Activated CD4-positive, alpha-beta T cell treated with anti-CD3 and anti-CD28 coated beads, Interleukin-2, amount 50 U/mL, for 1 hour (primary cell): ENCODE data around the gene MISP.
"Not testable (repeated sequence)": the region's sequence is repeated elsewhere in the genome, so short reads cannot be mapped to it uniquely, and the experiment has no call there.

Experiments used
- DNase-seq: peaks from one replicate; pipeline ENCODE4 v3.0.0-alpha.2; 2020

Gene MISP

GRCh38 chr19:750640-751423 is at the start of gene MISP:
MISP (plus strand) TSS chr19:751112; CDS start chr19:756947, 5,835 bp downstream.
- DNase-seq = no peak

GRCh38 chr19:702847-703246 is 48.1 kb upstream of the MISP start:
- not testable (repeated sequence) for DNase-seq

DNA sequence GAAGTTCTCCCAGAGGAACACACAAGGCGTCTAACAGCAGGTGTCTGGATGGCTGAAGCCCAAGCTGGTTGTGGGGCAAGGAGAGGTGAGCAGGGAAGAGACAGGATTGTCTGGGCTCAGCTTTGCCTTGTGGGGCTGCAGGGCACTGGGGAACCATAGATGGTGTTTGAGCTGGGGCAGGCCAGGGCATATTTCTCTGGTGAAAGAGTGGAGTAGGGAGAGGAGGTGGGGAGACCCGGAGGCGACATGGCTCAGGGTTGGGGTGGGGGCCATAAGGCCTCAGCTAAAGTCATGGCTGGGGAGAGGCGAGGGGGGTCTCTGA is 47.6 kb upstream of the MISP start:
- DNase-seq = no peak

GRCh38 chr19:703651-704446 is 47.1 kb upstream of the MISP start:
- DNase-seq = peak; percentile 68

DNA sequence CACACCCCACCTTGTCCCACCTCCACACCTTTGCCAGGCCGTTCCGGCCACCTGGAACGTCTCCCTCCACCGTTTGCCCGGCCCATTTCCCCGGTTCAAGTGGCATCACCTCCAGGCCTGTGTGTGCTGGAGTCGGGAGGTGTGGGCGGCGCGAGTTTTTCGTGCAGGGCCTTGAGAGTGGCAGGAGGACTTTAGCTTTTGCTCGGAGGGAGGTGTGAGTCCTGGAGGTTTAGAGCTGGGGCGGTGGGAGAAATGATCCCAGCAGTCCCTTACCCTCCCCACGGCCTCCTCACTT is 46.5 kb upstream of the MISP start:
- no peak for DNase-seq

DNA sequence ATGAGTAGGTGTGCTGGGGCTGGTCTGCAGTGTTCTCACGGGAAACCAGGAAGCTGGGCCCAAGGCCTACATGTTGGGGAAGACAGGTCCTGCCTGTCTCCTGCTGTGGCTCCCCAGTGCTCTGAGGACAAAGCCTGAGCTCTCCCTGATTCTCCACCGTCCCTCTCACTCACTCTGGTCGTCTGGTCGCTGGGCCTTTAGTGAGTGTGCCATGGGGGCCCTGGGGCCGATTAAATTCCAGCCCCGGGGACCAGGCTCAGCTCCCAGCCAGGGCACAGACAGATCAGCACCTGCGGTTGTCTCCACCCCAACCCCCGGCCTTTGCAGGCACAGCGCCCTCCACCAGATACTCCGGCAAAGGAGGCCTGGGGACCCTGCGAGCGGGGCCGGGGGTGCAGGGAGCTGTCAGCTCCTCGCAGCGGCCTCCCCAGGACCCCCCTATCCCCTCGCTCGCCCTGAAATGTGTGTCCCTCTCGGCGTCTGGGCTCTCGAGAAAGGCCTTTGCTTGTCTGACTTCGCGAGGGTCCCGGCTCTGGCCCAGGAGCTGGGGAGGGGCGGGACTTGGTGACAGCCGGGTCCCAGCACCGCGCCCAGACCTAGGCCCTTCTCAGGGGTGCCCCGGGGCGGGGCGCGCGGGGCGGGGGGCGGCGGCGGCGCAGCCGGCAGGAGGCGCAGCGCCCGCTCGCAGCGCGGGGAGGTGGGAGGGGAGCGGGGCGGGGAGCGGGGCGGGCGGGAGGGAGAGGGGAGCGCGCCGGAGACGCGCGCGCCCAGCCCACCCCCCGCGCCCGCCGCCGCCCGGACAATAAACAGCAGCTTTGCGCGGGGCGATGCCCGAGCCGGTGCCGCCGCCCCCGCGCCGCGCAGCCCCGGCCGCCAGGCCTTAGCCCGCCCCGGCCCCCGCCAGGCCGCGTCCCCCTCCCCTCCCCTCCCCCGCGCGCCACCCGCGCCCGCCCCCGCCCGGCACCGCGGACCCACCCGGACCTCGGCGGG is 42.5 kb upstream of the MISP start, which contains the start of gene PALM:
PALM (plus strand) TSS at position 782 of the 990 bp plus-strand sequence. CDS start 212 bp downstream, outside the sequence.
- DNase-seq = no peak

- DNase-seq = no peak
Observed at GRCh38 chr19:709196-709964, 41.5 kb upstream of the MISP start.

GRCh38 chr19:709965-710571 is 40.8 kb upstream of the MISP start:
- DNase-seq = no peak

- DNase-seq = no peak
Observed at GRCh38 chr19:710767-711166, 40.1 kb upstream of the MISP start.

DNA sequence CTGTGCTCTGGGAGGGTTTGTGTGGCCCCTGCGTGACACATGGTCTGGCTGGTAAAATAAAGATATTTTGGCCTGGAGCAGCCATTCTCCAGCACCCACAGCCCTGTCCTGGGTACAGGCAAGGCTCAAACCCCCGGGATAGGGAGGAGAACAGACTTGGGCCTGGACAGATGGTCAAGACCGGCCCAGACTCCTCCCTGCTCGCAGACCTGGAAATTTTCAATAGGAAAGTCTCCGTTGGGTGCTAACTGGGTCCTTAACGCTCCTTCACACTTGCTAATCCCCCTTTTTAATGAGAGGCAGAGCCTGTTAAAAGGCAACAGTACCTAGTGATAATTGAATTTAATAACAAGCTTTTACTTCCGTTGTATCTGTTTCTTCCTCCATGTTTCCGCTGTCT is 39.7 kb upstream of the MISP start:
- no peak for DNase-seq

- no peak for DNase-seq
Observed at GRCh38 chr19:715347-715746, 35.6 kb upstream of the MISP start.

DNA sequence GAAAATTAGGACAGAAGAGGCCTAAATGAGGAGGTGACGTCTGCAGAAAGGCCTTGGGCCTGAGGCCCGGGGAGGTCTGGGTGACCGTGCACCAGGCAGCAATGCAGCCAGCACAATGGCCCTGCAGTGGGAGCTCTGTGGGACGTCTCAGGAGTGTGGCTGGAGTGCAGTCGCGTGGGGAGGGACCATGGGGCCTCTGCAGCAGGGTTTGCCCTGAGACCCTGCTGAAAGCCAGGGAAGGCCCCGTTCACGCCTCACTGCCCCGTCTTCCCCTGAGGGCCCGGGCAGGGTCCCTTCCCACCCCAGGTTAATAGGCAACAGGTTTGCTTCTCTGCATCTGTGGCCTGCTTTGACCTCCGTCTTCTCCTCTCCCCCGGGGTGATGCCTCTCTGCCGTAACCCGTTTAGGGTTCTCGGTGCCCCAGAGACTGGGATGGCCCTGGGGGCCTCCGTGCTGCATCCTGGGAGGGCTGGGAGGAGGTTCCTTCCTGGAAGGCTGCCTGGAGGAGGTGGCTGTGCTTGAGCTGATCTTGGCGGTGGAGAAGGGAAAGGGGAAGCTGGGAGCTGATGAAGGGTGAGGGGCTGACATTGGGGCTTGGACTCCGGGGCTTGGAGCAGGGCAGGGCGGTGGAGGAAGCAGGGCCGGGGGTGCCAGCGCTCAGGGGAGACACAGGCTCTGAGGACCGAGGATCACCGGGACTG is 32.5 kb upstream of the MISP start:
- DNase-seq = no peak

DNA sequence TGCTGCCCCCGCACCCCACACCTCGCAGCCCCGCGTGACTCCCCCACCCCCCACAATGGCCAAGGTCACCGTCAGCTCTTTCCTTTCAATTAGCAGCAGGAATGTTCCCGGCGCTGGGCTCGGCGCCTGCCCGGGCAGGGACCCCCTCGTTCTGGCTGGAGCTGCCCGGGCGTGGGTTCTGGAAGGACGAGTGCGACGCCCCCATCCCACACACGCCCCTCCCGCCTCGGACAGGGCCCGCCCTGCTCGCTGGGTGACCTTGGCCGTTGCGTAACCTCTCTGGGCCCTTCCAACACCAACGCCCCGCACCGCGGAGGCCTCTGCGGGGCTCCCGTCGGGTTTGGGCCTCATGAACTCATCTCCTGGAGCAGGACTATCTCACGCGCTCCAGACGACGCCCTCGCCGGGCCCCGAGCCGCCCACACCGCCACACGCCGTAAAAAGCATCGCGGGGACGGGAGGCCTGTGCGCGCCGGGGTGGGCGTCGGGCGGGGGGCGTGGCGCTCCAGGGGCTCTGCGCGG is 31.9 kb upstream of the MISP start:
- no peak for DNase-seq

DNA sequence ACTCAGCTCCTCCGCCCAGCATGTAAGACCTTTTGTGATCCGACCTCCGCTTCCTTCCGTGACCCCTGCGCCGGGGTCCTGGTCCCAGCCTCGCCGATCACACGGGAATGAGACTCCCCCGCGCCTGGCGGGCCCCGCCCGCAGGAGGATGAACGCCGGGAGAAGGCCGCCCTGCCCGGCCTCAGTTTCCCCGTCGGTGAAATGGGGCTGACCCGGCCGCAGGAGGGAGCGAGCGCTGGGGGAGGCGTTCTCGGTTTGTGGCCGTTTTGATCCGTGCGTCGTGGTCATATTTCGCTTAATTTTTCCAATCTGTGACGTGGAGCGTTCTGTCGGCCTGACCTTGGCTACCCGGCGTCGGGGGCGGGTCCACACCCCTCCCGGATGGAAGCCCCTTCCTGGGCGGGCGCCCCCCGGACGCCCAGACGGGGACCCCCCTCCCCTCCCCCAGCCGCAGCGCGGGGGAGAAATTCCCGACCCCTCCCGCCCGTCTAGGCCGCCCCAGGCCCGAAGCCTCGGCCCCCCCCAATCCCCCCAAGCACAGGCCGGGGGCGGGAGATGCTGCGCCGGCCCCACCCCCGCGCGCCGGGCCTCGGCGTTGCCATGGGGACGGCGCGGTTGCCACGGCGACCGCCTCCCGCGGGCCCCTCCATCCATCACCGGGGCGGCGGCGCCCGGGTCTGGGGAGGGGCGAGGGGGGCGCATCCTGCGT is 31.1 kb upstream of the MISP start:
- DNase-seq = no peak

DNA sequence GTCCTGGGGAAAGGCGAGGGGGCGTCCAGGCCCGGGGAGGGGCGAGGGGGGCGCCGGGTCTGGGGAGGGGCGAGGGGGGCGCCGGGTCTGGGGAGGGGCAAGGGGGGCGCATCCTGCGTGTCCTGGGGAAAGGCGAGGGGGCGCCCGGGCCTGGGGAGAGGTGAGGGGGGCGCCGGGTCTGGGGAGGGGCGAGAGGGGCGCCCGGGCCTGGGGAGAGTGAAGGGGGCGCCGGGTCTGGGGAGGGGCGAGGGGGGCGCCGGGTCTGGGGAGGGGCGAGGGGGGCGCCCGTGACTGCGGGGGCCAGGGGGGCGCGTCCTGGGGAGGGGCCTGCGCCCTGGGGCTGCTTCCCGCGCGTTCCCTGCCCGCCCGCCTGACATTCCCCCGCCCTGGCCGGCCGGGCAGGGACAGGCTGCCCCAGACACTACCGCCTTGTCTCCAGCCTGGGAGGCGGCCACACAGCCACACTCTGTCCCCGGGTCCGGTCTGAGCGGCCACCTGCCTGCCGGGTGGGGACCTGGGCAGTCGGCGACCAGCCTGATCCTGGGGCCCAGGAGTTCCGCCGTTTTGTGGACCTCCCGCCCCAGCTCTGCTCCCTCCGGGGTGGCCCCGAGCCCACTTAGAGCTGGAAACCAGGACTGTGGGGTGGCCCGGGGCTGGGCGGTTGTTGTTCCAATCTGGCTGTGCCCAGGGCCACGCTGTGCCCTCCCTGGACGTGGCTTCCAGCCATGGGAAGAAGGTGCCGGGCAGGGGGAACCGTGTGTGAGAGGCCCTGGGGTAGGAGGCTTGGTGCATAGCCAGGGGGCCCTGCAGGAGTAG is 30.4 kb upstream of the MISP start:
- DNase-seq = no peak

DNA sequence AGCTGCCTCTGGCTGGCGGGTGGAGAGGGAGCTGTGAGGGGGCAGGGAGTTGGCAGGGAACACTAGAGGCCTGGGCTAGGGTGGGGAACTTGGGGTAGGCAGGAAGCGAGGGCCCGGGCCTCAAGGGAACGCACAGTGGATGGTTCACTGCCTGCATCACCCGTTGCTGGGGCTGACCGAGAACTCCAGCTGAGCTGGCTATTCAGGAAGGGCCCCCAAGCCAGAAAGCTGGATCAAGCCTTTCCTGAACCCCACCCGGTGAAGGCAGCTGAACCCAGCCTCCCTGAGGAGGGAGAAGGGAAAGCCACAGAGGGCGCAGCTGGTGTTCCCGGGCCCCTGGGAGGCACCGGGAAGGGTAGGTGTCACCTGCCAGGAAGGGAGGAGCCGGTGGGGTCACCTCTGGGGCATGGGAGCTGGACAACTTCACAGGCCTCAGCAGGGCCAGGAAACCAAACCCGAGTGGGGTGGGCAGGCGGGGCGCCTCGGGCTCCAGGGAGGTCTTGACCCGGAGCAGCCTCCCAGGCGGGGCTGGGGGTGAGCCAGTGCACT is 28.3 kb upstream of the MISP start:
- DNase-seq = no peak

DNA sequence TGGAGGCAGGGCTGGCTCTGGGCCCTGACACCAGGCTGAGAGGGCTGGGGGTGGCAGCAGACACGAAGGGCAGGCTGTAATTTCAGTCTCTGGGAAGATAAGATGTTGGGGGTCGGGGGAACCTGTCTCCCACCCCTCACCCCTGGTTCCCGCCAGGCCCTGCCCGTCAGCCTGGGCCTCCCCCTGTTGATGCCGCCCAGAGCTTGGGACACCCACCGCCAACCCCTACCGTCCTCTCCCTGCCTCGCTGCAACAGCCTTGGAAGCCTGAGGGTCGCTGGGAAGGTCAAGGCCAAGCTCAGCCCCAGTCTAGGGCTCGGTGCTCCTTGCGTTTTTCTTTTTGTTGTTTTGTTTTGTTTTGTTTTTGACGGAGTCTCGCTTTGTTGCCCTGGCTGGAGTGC is 27.7 kb upstream of the MISP start:
- DNase-seq = no peak

GRCh38 chr19:723714-724113 is 27.2 kb upstream of the MISP start:
- no peak for DNase-seq

GRCh38 chr19:725461-726089 is 25.3 kb upstream of the MISP start:
- no peak for DNase-seq
